Tibial nerve (tissue), 4 donors: ENCODE measurements around the gene CYTH4. TPM values are rescaled to one million over a fixed set of nuclear protein-coding genes. Genes with fewer than 3 reads are reported as not detected.

ENCODE experiments used
- DNase-seq, 2 donors: peaks; one replicate each; pipeline ENCODE4 v3.0.0-alpha.2; 2019; ENCODE audit warnings: low spot score in 2 of 2
- H3K27ac ChIP-seq, 4 donors: fragments of 200-600 bp; sonication (generic) in 3 of 4; one replicate each; pipeline ENCODE4 v1.5.1; 2017 to 2019; ENCODE audit warnings: mild to moderate bottlenecking in 1 of 4
- H3K27me3 ChIP-seq, 2 donors: fragments of 200-600 bp; sonication (generic) in 1 of 2; one replicate each; pipeline versions ENCODE4 v1.5.1 to v1.6.0; 2017 to 2019
- H3K36me3 ChIP-seq, 3 donors: fragments of 200-600 bp; sonication (generic); one replicate each; pipeline ENCODE4 v1.5.1; 2018 to 2019
- H3K4me1 ChIP-seq, 4 donors: fragments of 200-600 bp; sonication (generic) in 3 of 4; one replicate each; pipeline ENCODE4 v1.5.1; 2017 to 2019
- H3K4me3 ChIP-seq, 4 donors: fragments of 200-600 bp; sonication (generic) in 3 of 4; one replicate each; pipeline ENCODE4 v1.5.1; 2017 to 2019; ENCODE audit warnings: mild to moderate bottlenecking in 1 of 4, moderate library complexity in 1 of 4
- H3K9me3 ChIP-seq, 4 donors: fragments of 200-600 bp; sonication (generic) in 3 of 4; one replicate each; pipeline ENCODE4 v1.5.1; 2017 to 2019
- EP300 ChIP-seq, 2 donors: sonication (generic); formaldehyde crosslinking; IDR thresholded peaks; one replicate each; pipeline ENCODE4 v1.6.1; 2017; ENCODE audit warnings: antibody characterized with exemption in 2 of 2, mild to moderate bottlenecking in 1 of 2
- POLR2A ChIP-seq, 2 donors: fragments of 450-650 bp; IDR thresholded peaks; one replicate each; pipeline ENCODE4 v1.6.1; 2017; ENCODE audit warnings: antibody characterized with exemption in 2 of 2, mild to moderate bottlenecking in 2 of 2, moderate library complexity in 2 of 2
- WGBS, 2 donors: methylation state at CpG; one replicate each; pipeline ENCODE4 v1.1.5; 2018; 5-methylcytosine and 5-hydroxymethylcytosine counted together
- total RNA-seq, 4 donors: library from RNA; depleted of rRNA; stranded (reverse); fragments of >200 nt; gene quantifications; one replicate each; pipeline ENCODE4 v1.1.0, GENCODE V29; 2016
- TF ChIP-seq, protein P1 (sequence below), 5 experiments: fragments of 200-600 bp in 3 of 5; fragments of 450-650 bp in 2 of 5; sonication (generic) in 3 of 5; IDR thresholded peaks; one replicate each; pipeline ENCODE4 v1.5.1; 2016 to 2019; ENCODE audit warnings: antibody characterized with exemption in 5 of 5, mild to moderate bottlenecking in 3 of 5, moderate library complexity in 2 of 5

The CYTH4 gene
- total RNA-seq, 4 donors from 2014 or later, result 7.7 to 27.3 (median 19.0) TPM

- Histone ChIP-seq H3K27ac (no peak overlapping the region), H3K9me3 (peaks cover 0 to 7% (median 0%) of the 10 kb centered on the region in 4 donors), H3K36me3 (no peaks in the 10 kb centered on the region), H3K4me3 (no peak overlapping the region), H3K27me3 (peaks cover 0 to 9% of the 10 kb centered on the region in 2 donors), H3K4me1 (no peaks in the 10 kb centered on the region)
- no peak for TF ChIP-seq POLR2A (IDR thresholded peaks at IDR 0.05)
- TF ChIP-seq, protein P1, sequence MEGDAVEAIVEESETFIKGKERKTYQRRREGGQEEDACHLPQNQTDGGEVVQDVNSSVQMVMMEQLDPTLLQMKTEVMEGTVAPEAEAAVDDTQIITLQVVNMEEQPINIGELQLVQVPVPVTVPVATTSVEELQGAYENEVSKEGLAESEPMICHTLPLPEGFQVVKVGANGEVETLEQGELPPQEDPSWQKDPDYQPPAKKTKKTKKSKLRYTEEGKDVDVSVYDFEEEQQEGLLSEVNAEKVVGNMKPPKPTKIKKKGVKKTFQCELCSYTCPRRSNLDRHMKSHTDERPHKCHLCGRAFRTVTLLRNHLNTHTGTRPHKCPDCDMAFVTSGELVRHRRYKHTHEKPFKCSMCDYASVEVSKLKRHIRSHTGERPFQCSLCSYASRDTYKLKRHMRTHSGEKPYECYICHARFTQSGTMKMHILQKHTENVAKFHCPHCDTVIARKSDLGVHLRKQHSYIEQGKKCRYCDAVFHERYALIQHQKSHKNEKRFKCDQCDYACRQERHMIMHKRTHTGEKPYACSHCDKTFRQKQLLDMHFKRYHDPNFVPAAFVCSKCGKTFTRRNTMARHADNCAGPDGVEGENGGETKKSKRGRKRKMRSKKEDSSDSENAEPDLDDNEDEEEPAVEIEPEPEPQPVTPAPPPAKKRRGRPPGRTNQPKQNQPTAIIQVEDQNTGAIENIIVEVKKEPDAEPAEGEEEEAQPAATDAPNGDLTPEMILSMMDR (IDR thresholded peaks at IDR 0.05), result no peak
- TF ChIP-seq EP300 (IDR thresholded peaks at IDR 0.05), result no peak
- no peak for DNase-seq
- 91 to 94% methylated on average over 5 of the region's 5 CpGs for WGBS, 2 donors
Measured at GRCh38 chr22:37291559-37292298, 9.4 kb downstream of the CYTH4 start.

GRCh38 chr22:37292641-37293040 is 10.3 kb downstream of the CYTH4 start:
- H3K27me3 ChIP-seq, result peaks cover 0 to 9% of the 10 kb centered on the region in 2 donors
- 89% methylated on average over 7 to 13 of the region's 13 CpGs for WGBS, 2 donors
- H3K36me3 ChIP-seq, result no peaks in the 10 kb centered on the region
- H3K4me3 ChIP-seq, result no peak overlapping the region
- H3K9me3 ChIP-seq, result peaks cover 0 to 7% (median 0%) of the 10 kb centered on the region in 4 donors
- DNase-seq, result no peak
- TF ChIP-seq POLR2A (IDR thresholded peaks at IDR 0.05), result no peak
- no peak for TF ChIP-seq EP300 (IDR thresholded peaks at IDR 0.05)
- TF ChIP-seq, protein P1 (IDR thresholded peaks at IDR 0.05), result no peak
- no peak overlapping the region for H3K27ac ChIP-seq
- no peaks in the 10 kb centered on the region for H3K4me1 ChIP-seq

- no peak for DNase-seq
- Histone ChIP-seq H3K4me1 (no peaks in the 10 kb centered on the region), H3K4me3 (no peak overlapping the region), H3K27ac (no peak overlapping the region), H3K27me3 (peaks cover 0 to 9% of the 10 kb centered on the region in 2 donors), H3K9me3 (peaks cover 0 to 7% (median 0%) of the 10 kb centered on the region in 4 donors), H3K36me3 (no peaks in the 10 kb centered on the region)
- WGBS, 2 donors, result 78 to 87% methylated on average over 3 of the region's 3 CpGs
- no peak for TF ChIP-seq POLR2A (IDR thresholded peaks at IDR 0.05)
- no peak for TF ChIP-seq EP300 (IDR thresholded peaks at IDR 0.05)
- TF ChIP-seq, protein P1 (IDR thresholded peaks at IDR 0.05), result no peak
Measured at GRCh38 chr22:37293172-37293571, 10.9 kb downstream of the CYTH4 start.

DNA sequence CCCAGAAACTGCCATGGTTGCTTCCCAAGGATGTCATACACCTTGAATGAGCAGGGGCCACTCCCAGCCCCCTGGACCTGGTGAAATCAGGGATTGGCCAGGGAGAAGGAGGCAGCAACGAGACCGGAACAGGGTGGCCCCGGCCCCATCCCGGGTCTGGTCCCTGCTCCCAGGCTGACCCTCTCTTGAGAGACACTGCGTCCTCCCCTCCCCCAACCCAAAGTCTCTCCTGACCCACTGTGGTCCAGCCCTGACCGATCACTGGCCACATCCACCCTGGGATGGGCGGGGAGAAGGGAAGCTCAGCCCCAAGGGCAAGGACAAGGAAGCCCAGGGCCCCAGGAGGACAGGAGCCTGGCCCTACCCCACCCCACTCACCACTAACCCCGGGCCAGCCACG is 12.4 kb downstream of the CYTH4 start:
- Histone ChIP-seq H3K4me3 (no peak overlapping the region), H3K9me3 (peaks cover 0 to 7% (median 0%) of the 10 kb centered on the region in 4 donors), H3K4me1 (no peaks in the 10 kb centered on the region), H3K36me3 (no peaks in the 10 kb centered on the region), H3K27me3 (peaks cover 0 to 9% of the 10 kb centered on the region in 2 donors), H3K27ac (no peak overlapping the region)
- DNase-seq, result no peak
- 54% methylated on average over 6 to 9 of the region's 9 CpGs for WGBS, 2 donors
- TF ChIP-seq, protein P1 (IDR thresholded peaks at IDR 0.05), result no peak
- TF ChIP-seq EP300 (IDR thresholded peaks at IDR 0.05), result no peak
- no peak for TF ChIP-seq POLR2A (IDR thresholded peaks at IDR 0.05)

- Histone ChIP-seq H3K9me3 (peaks cover 0 to 7% (median 0%) of the 10 kb centered on the region in 4 donors), H3K4me1 (no peaks in the 10 kb centered on the region), H3K36me3 (no peaks in the 10 kb centered on the region), H3K27ac (no peak overlapping the region), H3K27me3 (peaks cover 0 to 9% of the 10 kb centered on the region in 2 donors), H3K4me3 (no peak overlapping the region)
- no peak for DNase-seq
- TF ChIP-seq, protein P1 (IDR thresholded peaks at IDR 0.05), result no peak
- no peak for TF ChIP-seq EP300 (IDR thresholded peaks at IDR 0.05)
- TF ChIP-seq POLR2A (IDR thresholded peaks at IDR 0.05), result no peak
- 66 to 78% methylated on average over 16 to 18 of the region's 18 CpGs for WGBS, 2 donors
Measured at GRCh38 chr22:37295213-37295886, 13.0 kb downstream of the CYTH4 start.
